ENCODE results near the gene RUNDC3A.
A peak's percentile ranks its signal among the peaks of the same experiment; 100 is the strongest.

RUNDC3A gene

GRCh38 chr17:44308320-44308818 is at the start of gene RUNDC3A:
RUNDC3A (plus strand) TSS chr17:44308601; CDS start chr17:44308833, 232 bp downstream.
- DNase-seq: peak; percentile 82

- DNase-seq: no peak
These were observed 49.5 kb upstream of the RUNDC3A start for GRCh38 chr17:44258811-44259351.

GRCh38 chr17:44260296-44260695 is 48.1 kb upstream of the RUNDC3A start:
- no peak for DNase-seq

- DNase-seq: no peak
These were observed 45.7 kb upstream of the RUNDC3A start for GRCh38 chr17:44262654-44263225.

- DNase-seq: no peak
These were observed 45.0 kb upstream of the RUNDC3A start for GRCh38 chr17:44263345-44263902.

GRCh38 chr17:44266402-44267164 is 41.8 kb upstream of the RUNDC3A start:
- no peak for DNase-seq

GRCh38 chr17:44267165-44267455 is 41.3 kb upstream of the RUNDC3A start:
- no peak for DNase-seq

- DNase-seq: no peak
These were observed 40.4 kb upstream of the RUNDC3A start, which contains the start of gene SLC4A1 for GRCh38 chr17:44267818-44268490. SLC4A1 (minus strand) TSS chr17:44268135; CDS start chr17:44262866, 5,269 bp downstream.

- no peak for DNase-seq
These were observed 39.5 kb upstream of the RUNDC3A start for GRCh38 chr17:44268709-44269534.

- DNase-seq: no peak
These were observed 38.7 kb upstream of the RUNDC3A start for GRCh38 chr17:44269535-44270240.

- no peak for DNase-seq
These were observed 36.0 kb upstream of the RUNDC3A start for GRCh38 chr17:44272321-44272951.

GRCh38 chr17:44272954-44273353 is 35.4 kb upstream of the RUNDC3A start:
- DNase-seq: no peak

GRCh38 chr17:44273607-44274006 is 34.8 kb upstream of the RUNDC3A start:
- DNase-seq: no peak

GRCh38 chr17:44277976-44278375 is 30.4 kb upstream of the RUNDC3A start:
- no peak for DNase-seq

- DNase-seq: no peak
These were observed 29.1 kb upstream of the RUNDC3A start for GRCh38 chr17:44279346-44279665.

GRCh38 chr17:44279666-44280391 is 28.6 kb upstream of the RUNDC3A start:
- no peak for DNase-seq

- DNase-seq: no peak
These were observed 27.9 kb upstream of the RUNDC3A start for GRCh38 chr17:44280392-44280937.

- no peak for DNase-seq
These were observed 26.8 kb upstream of the RUNDC3A start for GRCh38 chr17:44281570-44281969.

GRCh38 chr17:44282264-44282663 is 26.1 kb upstream of the RUNDC3A start:
- DNase-seq: no peak

- DNase-seq: no peak
These were observed 24.9 kb upstream of the RUNDC3A start for GRCh38 chr17:44283344-44284023.
